HG03135 (cell line): ENCODE data around the gene SPIRE2.
"Not testable (repeated sequence)": the region's sequence is repeated elsewhere in the genome, so short reads cannot be mapped to it uniquely, and the experiment has no call there.

Source experiments
- ATAC-seq: cut with Tn5 transposase; IDR thresholded peaks from one replicate; pipeline ENCODE4 v1.9.1; 2021; ENCODE audit warnings: mild to moderate bottlenecking, moderate library complexity; ENCODE audit not compliant: unreplicated experiment

Gene SPIRE2

DNA sequence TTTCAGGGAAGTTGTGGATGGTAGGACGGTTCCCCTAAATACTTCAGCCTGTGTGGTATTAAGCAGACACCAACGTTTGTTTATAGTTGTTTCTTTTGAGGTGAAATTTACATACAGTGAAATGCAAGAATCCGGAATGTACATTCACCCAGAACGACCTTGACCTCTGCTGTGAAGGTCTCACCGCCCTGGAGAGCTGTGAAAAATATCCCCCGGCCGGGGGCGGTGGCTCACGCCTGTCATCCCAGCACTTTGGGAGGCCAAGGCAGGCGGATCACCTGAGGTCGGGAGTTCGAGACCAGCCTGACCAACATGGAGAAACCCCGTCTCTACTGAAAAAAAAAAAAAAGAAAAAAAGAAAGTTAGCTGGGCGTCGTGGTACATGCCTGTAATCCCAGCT, 8.2 kb downstream of the SPIRE2 start:
- not testable (repeated sequence) for ATAC-seq

- ATAC-seq = no peak
Measured at GRCh38 chr16:89837014-89837546, 8.8 kb downstream of the SPIRE2 start.

DNA sequence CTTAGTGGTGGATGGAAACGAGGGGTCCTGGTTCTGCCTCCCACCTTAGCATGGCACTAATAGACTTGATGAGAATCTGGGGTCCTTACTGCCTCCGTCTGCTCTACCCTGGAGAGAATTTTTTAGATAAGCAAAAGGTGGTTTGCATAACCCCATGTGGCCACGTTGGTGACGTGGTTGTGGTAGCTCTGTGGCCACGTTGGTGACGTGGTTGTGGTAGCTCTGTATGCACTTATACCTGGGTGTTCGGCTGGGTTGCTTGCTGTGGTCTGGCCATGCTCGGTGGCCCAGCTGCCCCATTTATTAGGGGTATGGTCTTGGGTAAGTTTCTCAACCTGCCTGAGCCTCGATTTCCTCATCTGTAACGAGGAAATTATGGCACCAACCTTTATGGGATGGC, 13.0 kb downstream of the SPIRE2 start:
- no peak for ATAC-seq

- ATAC-seq = no peak
Measured at GRCh38 chr16:89842471-89843408, 14.5 kb downstream of the SPIRE2 start.

DNA sequence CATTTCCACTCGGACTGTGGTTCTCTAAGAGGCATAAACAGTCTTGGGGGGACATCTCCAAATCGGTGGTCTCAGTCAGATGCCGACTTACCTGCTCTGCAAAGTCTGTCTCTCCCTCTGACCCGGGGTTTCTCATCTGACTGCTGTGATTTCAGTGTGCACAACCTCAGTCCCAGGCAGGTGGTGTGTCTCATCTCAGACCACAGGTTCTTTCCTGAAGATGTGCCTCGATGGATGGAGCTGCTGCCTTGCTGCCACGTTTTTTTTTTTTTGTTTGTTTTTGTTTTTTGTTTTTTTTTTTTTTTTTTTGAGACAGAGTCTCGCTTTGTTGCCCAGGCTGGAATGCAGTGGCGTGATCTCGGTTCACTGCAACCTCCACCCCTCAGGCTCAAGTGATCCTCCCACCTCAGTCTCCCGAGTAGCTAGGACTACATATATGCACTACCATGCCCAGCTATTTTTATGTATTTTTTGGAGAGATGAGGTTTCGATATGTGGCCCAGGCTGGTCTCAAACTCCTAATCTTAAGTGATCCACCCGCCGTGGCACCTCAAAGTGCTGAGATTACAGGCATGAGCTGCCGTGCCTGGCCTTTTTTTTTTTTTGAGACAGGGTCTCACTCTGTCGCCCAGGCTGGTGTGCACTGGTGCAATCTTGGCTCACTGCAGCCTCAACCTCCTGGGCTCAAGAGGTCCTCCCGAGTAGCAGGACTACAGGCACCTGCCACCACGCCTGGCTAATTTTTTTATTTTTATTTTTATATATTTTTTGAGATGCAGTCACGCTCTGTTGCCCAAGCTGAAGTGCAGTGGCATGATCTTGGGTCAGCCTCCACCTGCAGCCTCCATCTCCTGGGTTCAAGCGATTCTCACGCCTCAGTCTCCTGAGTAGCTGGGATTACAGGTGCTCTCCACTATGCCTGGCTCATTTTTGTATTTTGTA, 15.4 kb downstream of the SPIRE2 start:
- no peak for ATAC-seq

DNA sequence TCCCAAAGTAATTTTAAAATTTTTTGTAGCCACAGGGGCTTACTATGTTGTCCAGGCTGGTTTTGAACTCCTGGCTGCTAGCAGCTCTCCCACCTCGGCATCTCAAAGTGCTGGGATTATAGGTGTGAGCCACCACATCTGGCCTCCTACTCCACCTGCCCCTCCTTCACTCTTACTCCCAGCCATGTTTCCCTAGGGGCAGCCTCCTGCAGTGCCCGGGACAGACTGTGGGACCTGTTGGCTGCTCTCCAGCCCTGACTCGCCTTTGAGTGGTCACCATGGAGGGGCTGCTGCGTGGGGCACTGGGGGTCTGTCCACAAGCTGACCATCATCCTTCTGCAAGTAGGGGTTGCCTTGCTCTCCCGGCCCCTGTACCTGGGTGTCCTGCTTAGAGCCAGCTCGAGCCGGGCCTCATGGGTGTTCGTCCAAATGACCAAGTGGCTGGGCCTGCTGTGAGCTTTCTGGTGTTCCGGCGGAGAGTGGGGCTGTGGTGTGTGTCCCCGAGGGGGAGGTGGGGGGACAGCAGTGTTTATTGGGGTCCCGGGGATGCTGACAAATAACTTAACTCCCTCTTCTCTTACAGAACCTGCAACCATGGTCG, 16.6 kb downstream of the SPIRE2 start:
- ATAC-seq = no peak

- ATAC-seq = no peak
Measured at GRCh38 chr16:89845417-89845816, 17.1 kb downstream of the SPIRE2 start.

- no peak for ATAC-seq
Measured at GRCh38 chr16:89847051-89847939, 19.0 kb downstream of the SPIRE2 start.

DNA sequence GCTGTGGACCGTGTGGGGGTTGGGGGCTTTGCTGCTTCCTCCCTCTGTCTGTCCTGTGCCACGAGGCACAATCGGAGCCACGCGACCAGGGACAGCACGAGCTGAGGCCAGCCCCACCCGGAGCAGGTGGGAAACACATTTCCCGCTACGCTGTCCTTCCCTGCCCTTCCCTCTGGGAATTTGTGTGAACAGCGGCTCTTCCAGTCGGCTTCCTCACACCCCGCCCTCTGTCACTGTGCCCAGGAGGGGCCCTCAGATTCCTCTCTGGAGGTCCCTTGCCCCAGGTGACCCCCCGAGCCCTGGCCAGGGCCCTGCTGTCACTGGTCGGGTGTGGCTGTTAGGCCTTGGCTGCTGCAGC, 19.6 kb downstream of the SPIRE2 start:
- ATAC-seq = no peak

DNA sequence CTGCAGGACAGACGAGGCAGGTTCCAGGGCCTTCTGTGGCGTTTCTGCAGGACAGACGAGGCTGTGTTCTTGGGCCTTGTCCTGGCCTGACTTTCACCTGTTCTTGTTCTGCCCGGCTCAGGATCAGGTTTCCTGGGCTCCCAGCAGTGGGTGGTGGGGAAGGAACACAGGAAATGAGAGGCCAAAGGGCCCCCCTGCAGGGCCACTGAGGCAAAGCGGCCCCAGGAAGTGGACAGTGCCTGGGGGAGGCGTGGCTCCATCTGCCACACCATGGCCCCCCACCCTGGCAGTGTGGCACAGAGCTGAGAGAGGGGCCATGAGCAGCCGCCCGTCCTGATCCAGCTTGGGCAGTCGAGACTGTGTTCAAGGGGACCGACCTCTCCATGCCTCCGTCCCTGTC, 20.7 kb downstream of the SPIRE2 start:
- ATAC-seq = no peak

DNA sequence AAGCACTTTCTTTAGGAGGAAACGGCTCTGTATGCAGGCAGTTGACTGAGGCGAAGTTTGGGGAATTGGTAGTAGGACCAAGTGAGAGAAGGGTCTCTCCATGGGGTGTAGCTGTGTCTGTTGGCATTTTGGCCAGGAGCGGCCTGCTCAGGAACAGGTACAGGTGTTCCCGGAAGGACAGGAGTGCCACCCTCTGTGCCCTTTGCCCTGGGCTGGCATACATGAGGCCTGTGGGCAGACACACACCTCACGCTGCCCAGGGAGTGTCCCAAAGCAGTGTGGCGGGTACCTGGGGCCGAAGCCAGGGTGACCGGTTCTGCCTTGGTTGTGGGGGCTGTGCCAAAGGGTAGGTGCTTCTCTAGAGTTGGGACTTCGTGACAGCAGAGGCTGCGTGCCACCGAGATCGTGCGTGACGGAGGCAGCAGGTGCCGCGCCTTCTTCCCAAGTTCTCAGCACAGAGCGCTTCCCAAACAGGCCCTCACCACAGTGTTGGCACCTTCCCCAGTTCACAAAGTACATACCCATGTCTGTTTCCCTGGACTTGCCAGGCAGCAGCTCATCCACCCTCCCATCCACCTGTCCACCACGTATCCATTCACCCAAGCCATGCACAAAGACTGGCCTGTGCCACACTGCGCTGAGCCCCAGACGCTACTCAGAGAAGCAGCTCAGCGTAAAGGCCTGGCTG, 25.2 kb downstream of the SPIRE2 start:
- no peak for ATAC-seq

DNA sequence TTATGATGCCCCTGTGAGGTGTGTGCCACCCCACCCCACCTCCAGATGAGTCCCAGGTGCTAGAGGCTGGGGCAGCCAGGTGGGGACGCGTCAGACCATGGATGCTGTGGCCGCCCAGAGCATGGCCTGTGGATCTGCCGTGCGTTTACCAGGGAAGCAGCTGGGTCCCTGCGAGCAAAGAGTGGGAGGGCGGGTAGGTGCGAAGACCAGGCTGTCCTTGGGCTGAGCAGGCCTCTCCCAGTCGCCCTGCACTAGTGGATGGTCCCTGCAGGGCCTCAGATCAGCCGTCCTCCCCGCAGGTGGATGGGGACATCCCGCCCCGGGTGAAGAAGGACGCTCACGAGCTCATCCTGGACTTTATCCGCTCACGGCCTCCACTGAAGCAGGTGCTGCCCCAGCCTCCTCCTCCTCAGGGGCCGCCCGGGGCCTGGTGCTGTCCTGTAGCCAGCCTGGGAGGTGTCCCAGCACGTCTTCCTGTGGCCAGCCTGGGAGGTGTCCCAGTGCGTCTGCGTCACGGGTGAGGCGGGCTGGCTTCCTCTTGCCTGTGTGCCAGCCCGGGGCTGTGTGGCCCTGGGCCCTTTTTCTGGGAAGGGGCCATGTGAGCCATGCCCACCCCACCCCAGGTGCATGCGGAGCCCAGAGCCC, 27.1 kb downstream of the SPIRE2 start:
- ATAC-seq = no peak

GRCh38 chr16:89855986-89856385, 27.7 kb downstream of the SPIRE2 start:
- ATAC-seq = no peak

DNA sequence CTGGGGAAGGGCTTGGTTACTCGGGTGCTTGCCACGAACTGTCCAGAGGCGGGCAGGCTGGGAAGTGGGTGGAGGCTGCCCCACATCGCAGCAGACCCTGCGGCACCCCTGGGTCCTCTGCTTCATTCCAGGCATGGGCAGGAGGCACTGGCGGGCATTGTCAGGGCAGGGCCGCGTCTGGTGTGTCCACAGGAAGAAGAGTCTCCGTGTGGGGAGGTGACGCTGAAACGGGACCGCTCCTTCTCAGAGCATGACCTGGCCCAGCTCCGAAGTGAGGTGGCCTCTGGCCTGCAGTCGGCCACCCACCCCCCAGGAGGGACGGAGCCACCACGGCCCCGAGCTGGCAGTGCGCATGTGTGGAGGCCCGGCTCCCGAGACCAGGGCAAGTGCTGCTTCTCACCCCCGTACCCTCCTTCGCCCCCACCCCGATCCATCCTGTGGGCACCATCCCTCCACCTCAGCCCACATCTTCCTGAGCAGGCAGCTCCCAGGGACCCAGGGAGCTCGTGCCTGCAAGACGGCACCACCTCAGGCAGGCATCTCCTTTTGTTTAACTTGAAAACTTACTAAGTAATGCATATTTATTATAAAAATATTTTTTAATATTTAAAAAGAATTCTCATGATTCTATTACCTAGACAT, 30.8 kb downstream of the SPIRE2 start:
- ATAC-seq = no peak

DNA sequence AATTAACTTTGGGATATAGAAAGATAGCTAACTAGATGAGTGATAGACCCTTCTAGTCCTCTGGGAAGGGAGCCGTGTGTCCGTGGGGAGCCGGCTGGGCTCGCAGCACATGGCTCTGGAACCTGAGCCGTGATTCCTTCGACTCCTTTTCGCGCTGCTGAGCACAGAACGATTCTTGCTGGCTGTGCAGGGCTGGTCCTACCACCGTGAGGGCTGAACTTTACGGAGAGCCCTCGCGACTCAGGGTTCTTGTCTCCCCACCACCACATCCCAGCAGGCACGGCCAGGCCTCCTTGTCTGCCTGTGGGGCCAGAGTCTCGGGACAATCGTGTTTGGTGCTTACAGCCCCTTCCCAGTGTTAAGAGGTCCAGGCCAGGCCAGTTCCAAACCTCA, 31.3 kb downstream of the SPIRE2 start:
- no peak for ATAC-seq

GRCh38 chr16:89860747-89861304, 32.6 kb downstream of the SPIRE2 start:
- ATAC-seq = no peak

DNA sequence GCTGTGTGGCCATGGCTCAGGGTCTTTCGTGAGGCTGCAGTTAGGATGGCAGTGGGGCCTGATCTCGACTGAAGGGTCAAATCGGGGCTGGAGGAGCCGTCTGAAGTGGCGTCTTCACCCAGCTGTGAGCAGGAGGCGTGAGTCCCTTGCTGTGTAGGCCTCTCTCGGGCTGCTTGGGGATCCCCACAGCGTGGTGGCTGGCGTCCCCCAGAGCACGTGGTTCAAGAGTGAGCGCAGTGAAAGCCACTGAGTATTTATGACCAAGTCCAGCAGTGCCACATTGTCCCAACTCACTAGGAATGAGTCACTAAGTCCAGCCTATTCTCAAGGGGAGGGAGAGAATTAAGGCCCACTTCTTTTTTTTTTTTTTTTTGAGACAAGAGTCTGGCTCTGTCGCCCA, 33.4 kb downstream of the SPIRE2 start:
- no peak for ATAC-seq

DNA sequence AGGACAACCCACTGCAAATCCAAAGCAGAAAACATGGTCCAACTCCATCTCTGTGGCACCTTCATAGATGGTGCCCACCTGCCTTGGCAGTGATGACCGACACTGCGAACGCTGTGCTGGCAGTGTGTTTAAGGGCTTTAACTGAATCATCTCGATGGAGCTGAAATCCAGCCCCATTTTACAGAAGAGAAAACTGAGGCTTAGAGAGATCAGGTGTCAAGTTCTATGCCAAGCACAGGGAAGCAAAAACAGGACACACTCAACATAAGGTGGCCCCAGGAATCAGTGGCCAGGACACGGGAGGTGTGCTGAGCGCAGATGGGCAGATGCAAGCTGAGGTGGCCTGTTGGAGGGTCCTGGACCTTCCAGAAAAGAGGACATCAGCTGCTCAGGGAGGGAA, 34.5 kb downstream of the SPIRE2 start:
- ATAC-seq = no peak
